HCT116 (cell line): ENCODE data around the gene KCNIP3. TPM values are rescaled to one million over a fixed set of nuclear protein-coding genes. Genes with fewer than 3 reads are reported as not detected.

Experiments
- ATAC-seq: fragments of 200-7000 bp; cut with Tn5 transposase; 2 replicates; pipeline ENCODE4 v1.9.1; 2020; ENCODE audit warnings: mild to moderate bottlenecking, moderate library complexity
- BruUV-seq: library from RNA; stranded (reverse); fragments of 400-500 nt; replicated peaks from 2 replicates; lab custom pipeline; 2021; lab: Mats Ljungman, UMichigan
- CTCF ChIA-PET: fragments of 300-600 bp; sonication (Branson Sonifier 250); formaldehyde crosslinking; loops from one replicate; lab custom pipeline; 2021; ENCODE audit warnings: antibody characterized with exemption; lab: Charles Lee
- POLR2A ChIA-PET: fragments of 300-600, 350-600 bp; sonication (Branson Sonifier 250); formaldehyde crosslinking; loops from one replicate; lab custom pipeline; 2021; ENCODE audit warnings: antibody characterized with exemption; lab: Charles Lee
- RAD21 ChIA-PET, 2 experiments: fragments of 300-600 bp; sonication (Branson Sonifier 250); formaldehyde crosslinking; loops; one replicate each; lab custom pipeline; 2023; ENCODE audit warnings: low total read pairs in 2 of 2; ENCODE audit not compliant: uncharacterized antibody in 2 of 2, unreplicated experiment in 2 of 2, low non-redundant PET in 1 of 2; lab: Charles Lee
- DNase-seq: peaks from one replicate; pipeline ENCODE4 v3.0.0-alpha.2; 2010; ENCODE audit warnings: low read depth, low spot score
- H2AFZ ChIP-seq: fragments of 200-600 bp; shearing (Covaris generic), sonication (generic); 2 replicates; pipeline ENCODE4 v1.6.1; 2017; ENCODE audit warnings: low read depth, mixed run types, mixed read lengths, antibody characterized with exemption, low read length; ENCODE audit not compliant: poor library complexity, severe bottlenecking
- H3K27ac ChIP-seq: 2 replicates; pipeline ENCODE4 v1.5.1; 2012; ENCODE audit warnings: low read depth, low read length
- H3K27me3 ChIP-seq: fragments of 200-600 bp; sonication (generic); 2 replicates; pipeline ENCODE4 v1.6.1; 2016; ENCODE audit warnings: mixed run types, low read length, mixed read lengths; ENCODE audit not compliant: insufficient read depth
- H3K36me3 ChIP-seq, 2 experiments: fragments of 200-500 bp in 1 of 2; fragments of 200-600 bp in 1 of 2; sonication (Bioruptor generic) in 1 of 2; sonication (generic) in 1 of 2; 2 replicates each; pipeline versions ENCODE4 v1.5.1 to v1.6.1; 2014 to 2016; ENCODE audit warnings: low read length in 2 of 2, inconsistent platforms in 1 of 2, mixed read lengths in 1 of 2, mixed run types in 1 of 2; ENCODE audit not compliant: insufficient read depth in 2 of 2, control insufficient read depth in 1 of 2
- H3K4me1 ChIP-seq, 2 experiments: fragments of 200-600 bp in 1 of 2; sonication (generic) in 1 of 2; 2 replicates each; pipeline versions ENCODE4 v1.5.1 to v1.6.1; 2012 to 2017; ENCODE audit warnings: low read length in 2 of 2, inconsistent platforms in 1 of 2, mild to moderate bottlenecking in 1 of 2, mixed read lengths in 1 of 2, mixed run types in 1 of 2, moderate library complexity in 1 of 2; ENCODE audit not compliant: insufficient read depth in 2 of 2, control insufficient read depth in 1 of 2
- H3K4me2 ChIP-seq: fragments of 200-600 bp; sonication (generic); 2 replicates; pipeline ENCODE4 v1.6.1; 2017; ENCODE audit warnings: mixed run types, low read length, mixed read lengths
- H3K4me3 ChIP-seq, 2 experiments: fragments of 200-600 bp in 1 of 2; sonication (generic) in 1 of 2; replicated peaks in 1 of 2; 2 replicates each; pipeline ENCODE4 v1.5.1; 2011 to 2016; ENCODE audit warnings: low read length in 2 of 2, control low read depth in 1 of 2, low read depth in 1 of 2, mild to moderate bottlenecking in 1 of 2, mixed read lengths in 1 of 2, mixed run types in 1 of 2
- H3K79me2 ChIP-seq: fragments of 200-600 bp; sonication (generic); 2 replicates; pipeline ENCODE4 v1.6.1; 2017; ENCODE audit warnings: mild to moderate bottlenecking, mixed run types, low read length, moderate library complexity, mixed read lengths; ENCODE audit not compliant: insufficient read depth
- H3K9ac ChIP-seq: fragments of 200-600 bp; sonication (generic); 2 replicates; pipeline ENCODE4 v1.6.1; 2016; ENCODE audit warnings: low read length, mixed read lengths
- H3K9me2 ChIP-seq: fragments of 200-600 bp; sonication (generic), shearing (Covaris generic); 2 replicates; pipeline ENCODE4 v1.6.1; 2017; ENCODE audit warnings: mixed run types, mild to moderate bottlenecking, moderate library complexity; ENCODE audit not compliant: insufficient read depth
- H3K9me3 ChIP-seq, 2 experiments: fragments of 200-500 bp in 1 of 2; fragments of 200-600 bp in 1 of 2; sonication (Bioruptor generic) in 1 of 2; sonication (generic) in 1 of 2; 2 replicates each; pipeline ENCODE4 v1.6.1; 2014 to 2017; ENCODE audit warnings: low read length in 2 of 2, mixed read lengths in 2 of 2, inconsistent platforms in 1 of 2, low read depth in 1 of 2, mild to moderate bottlenecking in 1 of 2, mixed run types in 1 of 2, moderate library complexity in 1 of 2; ENCODE audit not compliant: control insufficient read depth in 1 of 2, insufficient read depth in 1 of 2
- H4K20me1 ChIP-seq: fragments of 200-600 bp; sonication (generic), shearing (Covaris generic); 2 replicates; pipeline ENCODE4 v1.6.1; 2017; ENCODE audit warnings: mixed run types, mild to moderate bottlenecking, moderate library complexity; ENCODE audit not compliant: insufficient read depth
- ATF3 ChIP-seq: IDR thresholded peaks from 2 replicates; pipeline ENCODE4 v1.6.1; 2012
- CBX3 ChIP-seq: IDR thresholded peaks from 2 replicates; pipeline ENCODE4 v1.6.1; 2012; ENCODE audit warnings: low read depth
- CEBPB ChIP-seq: IDR thresholded peaks from 2 replicates; pipeline ENCODE4 v1.6.1; 2012; ENCODE audit warnings: low read depth
- EGR1 ChIP-seq: IDR thresholded peaks from 2 replicates; pipeline ENCODE4 v1.6.1; 2012; ENCODE audit warnings: low read depth
- ELF1 ChIP-seq: IDR thresholded peaks from 2 replicates; pipeline ENCODE4 v1.6.1; 2012; ENCODE audit warnings: low read depth, borderline replicate concordance
- EZH2phosphoT487 ChIP-seq: fragments of 200-600 bp; IDR thresholded peaks from 2 replicates; pipeline ENCODE4 v1.6.1; 2018; ENCODE audit warnings: antibody characterized with exemption, borderline replicate concordance
- FOSL1 ChIP-seq: IDR thresholded peaks from 2 replicates; pipeline ENCODE4 v1.6.1; 2012; ENCODE audit warnings: low read depth
- JUND ChIP-seq: IDR thresholded peaks from 2 replicates; pipeline ENCODE4 v1.6.1; 2012
- MAX ChIP-seq: IDR thresholded peaks from 2 replicates; pipeline ENCODE4 v1.6.1; 2012
- POLR2A ChIP-seq: IDR thresholded peaks from 2 replicates; pipeline ENCODE4 v1.7.0; 2011; ENCODE audit warnings: borderline replicate concordance; ENCODE audit not compliant: insufficient read depth, insufficient read length; ENCODE audit errors: extremely low read depth
- RAD21 ChIP-seq: IDR thresholded peaks from 2 replicates; pipeline ENCODE4 v1.6.1; 2012; ENCODE audit warnings: low read depth, mild to moderate bottlenecking
- REST ChIP-seq: IDR thresholded peaks from 2 replicates; pipeline ENCODE4 v1.6.1; 2012; ENCODE audit warnings: low read depth
- SIN3A ChIP-seq: IDR thresholded peaks from 2 replicates; pipeline ENCODE4 v1.6.1; 2012; ENCODE audit warnings: low read depth
- SP1 ChIP-seq: IDR thresholded peaks from 2 replicates; pipeline ENCODE4 v1.6.1; 2012; ENCODE audit warnings: low read depth
- SRF ChIP-seq: IDR thresholded peaks from 2 replicates; pipeline ENCODE4 v1.6.1; 2012; ENCODE audit warnings: low read depth
- YY1 ChIP-seq: IDR thresholded peaks from 2 replicates; pipeline ENCODE4 v1.6.1; 2011; ENCODE audit warnings: low read length, low read depth, moderate library complexity, mild to moderate bottlenecking; ENCODE audit not compliant: insufficient replicate concordance; ENCODE audit errors: extremely low read depth
- ZBTB33 ChIP-seq: IDR thresholded peaks from 2 replicates; pipeline ENCODE4 v1.6.1; 2011; ENCODE audit warnings: mild to moderate bottlenecking, low read length, moderate library complexity; ENCODE audit not compliant: insufficient replicate concordance; ENCODE audit errors: extremely low read depth
- ZFX ChIP-seq: fragments of 450-650 bp; IDR thresholded peaks from 2 replicates; pipeline ENCODE4 v1.6.1; 2017
- intact Hi-C: fragments of 100-400 bp; cut with micrococcal nuclease; formaldehyde crosslinking; loops from 2 replicates; pipeline ENCODE4 v1.10.0; 2022
- total RNA-seq: library from RNA; stranded (reverse); gene quantifications from one replicate; pipeline ENCODE4 v1.2.1, GENCODE V29; 2021; ENCODE audit not compliant: unreplicated experiment

The KCNIP3 gene
- total RNA-seq, 1 experiment from 2014 or later = 3.1 TPM

- ChIA-PET POLR2A (no interaction called here), CTCF (no interaction called here), RAD21 (no interaction called here)
- no peak overlapping the region for H3K4me2 ChIP-seq
- H2AFZ ChIP-seq = no peak overlapping the region
- H4K20me1 ChIP-seq = no peaks in the 10 kb centered on the region
- intact Hi-C loops = no loop called here
- H3K4me3 ChIP-seq = no peak overlapping the region
- peaks cover 0 to 9% of the 10 kb centered on the region in 2 experiments; a peak in 2 of 4 replicates for H3K4me1 ChIP-seq
- H3K9ac ChIP-seq = no peak overlapping the region
- H3K79me2 ChIP-seq = no peaks in the 10 kb centered on the region
- no peaks in the 10 kb centered on the region for H3K36me3 ChIP-seq
- no peak for TF ChIP-seq ZBTB33
- TF ChIP-seq EGR1 = no peak
- TF ChIP-seq REST = no peak
- no peak for TF ChIP-seq ELF1
- TF ChIP-seq EZH2phosphoT487 = no peak
- TF ChIP-seq SRF = no peak
- no peak for TF ChIP-seq FOSL1
- TF ChIP-seq CBX3 = no peak
- TF ChIP-seq ATF3 = no peak
- no peak for TF ChIP-seq SIN3A
- TF ChIP-seq MAX = no peak
- no peak for TF ChIP-seq POLR2A
- TF ChIP-seq RAD21 = no peak
- no peak for TF ChIP-seq CEBPB
- no peak for TF ChIP-seq JUND
- no peak for TF ChIP-seq YY1
- TF ChIP-seq ZFX = no peak
- TF ChIP-seq SP1 = no peak
- no peaks in the 10 kb centered on the region for H3K27me3 ChIP-seq
- no TSS peak for BruUV-seq
- no peak for DNase-seq
- H3K9me3 ChIP-seq = 0 out of 4 replicates have a peak, but pooled peaks cover 0 to 6% of the 10 kb centered on the region in 2 experiments
- no peak for ATAC-seq
- H3K9me2 ChIP-seq = no peaks in the 10 kb centered on the region
- no peak overlapping the region for H3K27ac ChIP-seq
Observed at GRCh38 chr2:95291222-95291621, 5.9 kb upstream of the KCNIP3 start.
